IPS-20b (cell line): ENCODE measurements around the gene SPTBN1.

Source experiments
- H3K27ac ChIP-seq: one replicate; pipeline ENCODE4 v1.5.1; 2013; ENCODE audit warnings: low read length
- H3K27me3 ChIP-seq: 2 replicates; pipeline ENCODE4 v1.6.1; 2013; ENCODE audit warnings: mild to moderate bottlenecking, low read length, inconsistent platforms; ENCODE audit not compliant: insufficient read depth
- H3K36me3 ChIP-seq: 2 replicates; pipeline ENCODE4 v1.6.1; 2013; ENCODE audit warnings: low read depth, mild to moderate bottlenecking, inconsistent platforms, low read length, moderate library complexity; ENCODE audit not compliant: insufficient read depth
- H3K4me1 ChIP-seq: 2 replicates; pipeline ENCODE4 v1.6.1; 2013; ENCODE audit warnings: mild to moderate bottlenecking, control low read depth, inconsistent platforms, low read length, moderate library complexity; ENCODE audit not compliant: insufficient read depth
- H3K4me3 ChIP-seq: 2 replicates; pipeline ENCODE4 v1.5.1; 2013; ENCODE audit warnings: mild to moderate bottlenecking, low read length, inconsistent platforms
- H3K9ac ChIP-seq: 2 replicates; pipeline ENCODE4 v1.6.1; 2013; ENCODE audit warnings: low read depth, mild to moderate bottlenecking, inconsistent platforms, low read length, moderate library complexity
- H3K9me3 ChIP-seq: 2 replicates; pipeline ENCODE4 v1.6.1; 2013; ENCODE audit warnings: mild to moderate bottlenecking, low read depth, low read length, inconsistent platforms; ENCODE audit not compliant: insufficient read depth

The SPTBN1 gene

DNA sequence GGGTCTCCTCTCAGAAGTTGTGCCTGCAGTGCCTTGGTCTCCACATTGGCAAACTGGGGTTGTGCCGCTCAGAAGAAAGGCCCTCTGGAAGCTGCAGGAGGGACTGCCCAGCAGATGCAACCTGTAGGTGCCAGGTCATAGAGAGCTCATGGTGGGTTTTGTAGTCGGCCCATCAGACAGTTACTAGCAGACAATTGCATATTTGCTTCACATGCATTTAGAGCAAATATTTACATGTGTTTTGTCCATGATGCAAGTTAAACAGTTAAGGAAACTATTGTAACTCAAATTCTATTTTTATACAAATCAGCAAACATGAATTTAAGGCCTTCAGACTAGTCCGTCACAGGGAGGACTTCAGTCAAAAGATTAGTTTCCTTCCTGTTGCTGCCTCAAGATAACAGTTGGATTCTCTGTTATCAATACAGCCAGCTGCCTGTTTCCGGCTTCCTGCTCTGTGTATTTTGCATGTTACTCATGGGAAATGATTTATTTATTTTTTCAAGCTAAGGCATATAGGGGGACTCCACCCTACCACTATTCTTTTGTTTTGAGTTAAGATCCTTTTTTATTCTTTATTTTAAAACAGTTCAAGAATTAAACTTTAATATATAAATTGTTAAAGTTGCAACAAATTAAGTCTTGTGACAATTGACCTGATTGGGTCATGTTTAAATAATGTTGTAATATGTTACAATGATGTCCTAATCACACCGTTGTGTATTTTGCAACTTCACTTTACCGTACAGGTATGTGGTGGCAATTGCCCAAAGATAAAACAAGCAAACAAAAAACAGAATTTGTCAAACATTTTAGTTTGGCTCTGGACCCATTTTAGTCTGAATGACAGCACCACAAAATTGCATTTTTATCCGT is 133.5 kb downstream of the SPTBN1 start:
- Histone ChIP-seq H3K9ac (no peak overlapping the region), H3K27me3 (no peaks in the 10 kb centered on the region), H3K4me1 (peaks cover 18% of the 10 kb centered on the region), H3K4me3 (no peak overlapping the region), H3K9me3 (no peaks in the 10 kb centered on the region), H3K27ac (no peak overlapping the region), H3K36me3 (0 out of 2 replicates have a peak, but pooled peaks cover 6% of the 10 kb centered on the region)

DNA sequence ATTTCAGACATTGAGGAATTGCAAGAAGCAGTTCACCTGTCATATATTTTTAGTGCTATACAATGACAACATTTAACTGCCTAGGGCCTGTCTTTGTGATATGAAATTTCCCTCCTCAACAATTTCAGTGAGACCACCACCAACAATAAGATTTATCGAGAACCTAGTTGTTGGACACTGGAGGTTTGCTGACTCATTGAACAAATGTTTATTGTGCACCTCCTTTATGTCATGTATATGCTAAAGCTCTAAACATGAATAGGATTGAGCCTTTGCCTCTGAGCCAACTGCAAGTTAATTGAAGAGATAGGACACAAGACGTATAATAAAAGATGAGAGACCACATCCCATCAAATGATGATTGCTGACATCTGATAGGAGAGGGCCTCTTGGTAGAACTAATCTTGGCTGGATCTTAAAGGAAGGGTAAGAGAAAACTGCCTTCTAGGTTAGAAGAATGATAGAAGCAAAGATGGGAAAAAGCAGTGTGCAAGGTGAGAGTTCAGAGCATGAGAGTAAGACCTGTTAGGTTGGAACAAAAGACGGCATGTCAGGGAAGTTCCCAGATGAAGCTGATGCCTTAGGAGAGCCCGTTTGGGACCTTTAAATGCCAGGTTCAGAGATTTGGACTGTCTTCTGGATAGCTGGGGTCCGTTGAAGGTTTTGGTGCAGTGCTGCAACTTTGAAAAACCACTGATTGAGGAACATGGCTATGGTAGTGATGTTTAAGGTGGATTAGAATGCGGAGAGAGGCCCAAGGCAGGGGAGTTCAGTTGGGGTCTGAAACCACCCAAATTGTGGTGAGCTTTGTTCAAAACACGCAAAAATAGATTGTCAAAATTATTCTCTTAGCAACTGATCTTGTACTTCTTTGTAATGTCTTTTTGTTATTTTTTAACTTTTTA is 134.3 kb downstream of the SPTBN1 start:
- Histone ChIP-seq H3K27me3 (no peaks in the 10 kb centered on the region), H3K4me1 (peaks cover 18% of the 10 kb centered on the region), H3K4me3 (no peak overlapping the region), H3K27ac (no peak overlapping the region), H3K36me3 (0 out of 2 replicates have a peak, but pooled peaks cover 6% of the 10 kb centered on the region), H3K9ac (no peak overlapping the region), H3K9me3 (no peaks in the 10 kb centered on the region)

DNA sequence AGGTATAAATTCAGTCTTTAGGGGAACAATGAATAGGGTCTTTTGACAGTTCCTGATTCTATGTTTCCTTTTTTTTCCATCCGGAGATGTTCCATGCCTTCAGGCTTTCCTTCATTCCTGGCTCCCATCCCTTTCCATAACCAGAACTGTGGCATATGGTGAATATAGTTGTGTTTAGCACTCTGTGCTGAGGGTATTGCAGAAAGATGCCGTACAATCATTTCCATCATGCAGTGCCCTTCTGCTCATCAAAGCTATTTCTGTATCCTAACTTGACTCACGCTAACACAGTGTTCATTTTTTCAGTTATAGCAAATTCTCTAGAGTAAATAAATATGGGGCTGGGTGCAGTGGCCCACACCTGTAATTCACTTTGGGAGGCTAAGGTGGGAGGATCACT is 135.4 kb downstream of the SPTBN1 start:
- Histone ChIP-seq H3K9me3 (no peaks in the 10 kb centered on the region), H3K4me1 (peaks cover 18% of the 10 kb centered on the region), H3K9ac (no peak overlapping the region), H3K27ac (no peak overlapping the region), H3K4me3 (no peak overlapping the region), H3K36me3 (0 out of 2 replicates have a peak, but pooled peaks cover 6% of the 10 kb centered on the region), H3K27me3 (no peaks in the 10 kb centered on the region)

DNA sequence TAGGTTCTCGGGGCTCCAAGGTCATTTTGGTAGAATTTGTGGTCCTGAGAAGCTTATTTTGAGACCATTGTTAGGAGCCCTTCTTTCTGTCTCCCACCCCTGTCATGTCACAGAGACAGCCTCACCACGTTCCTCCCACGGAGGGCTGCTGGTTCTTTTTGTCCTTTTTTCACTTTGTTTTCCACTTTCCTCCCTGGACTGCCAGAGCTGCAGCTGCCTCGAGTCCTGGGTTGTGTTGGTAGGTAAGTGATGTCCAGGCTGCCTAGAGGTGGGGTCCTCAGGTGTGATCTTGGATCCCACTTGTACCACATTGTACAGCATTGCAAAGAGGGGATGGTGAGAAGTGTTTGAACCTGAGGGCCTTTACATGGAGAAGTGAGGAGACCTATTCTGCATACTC is 137.1 kb downstream of the SPTBN1 start:
- Histone ChIP-seq H3K27ac (no peak overlapping the region), H3K4me3 (no peak overlapping the region), H3K9me3 (no peaks in the 10 kb centered on the region), H3K27me3 (no peaks in the 10 kb centered on the region), H3K36me3 (peaks cover 8% of the 10 kb centered on the region; the same call in 1 of the 2 replicates), H3K9ac (no peak overlapping the region), H3K4me1 (peaks cover 17% of the 10 kb centered on the region)

DNA sequence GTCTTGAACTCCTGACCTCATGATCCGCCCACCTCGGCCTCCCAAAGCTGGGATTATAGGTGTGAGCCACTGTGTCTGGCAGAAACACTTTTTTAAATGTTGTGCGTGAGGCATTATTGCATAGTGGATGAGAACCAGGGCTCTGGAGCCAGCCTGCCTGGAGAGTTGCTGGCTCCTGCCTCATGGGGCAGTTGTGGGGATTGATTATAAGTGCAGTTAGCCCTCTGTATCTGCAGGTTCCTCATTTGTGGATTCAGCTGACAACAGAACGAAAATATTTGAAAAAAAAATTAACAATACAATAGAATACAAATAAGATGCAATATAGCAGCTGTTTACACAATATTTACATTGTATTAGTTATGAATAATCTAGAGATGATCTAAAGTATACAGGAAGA is 137.9 kb downstream of the SPTBN1 start:
- peaks cover 13% of the 10 kb centered on the region for H3K4me1 ChIP-seq
- H3K9ac ChIP-seq = no peak overlapping the region

DNA sequence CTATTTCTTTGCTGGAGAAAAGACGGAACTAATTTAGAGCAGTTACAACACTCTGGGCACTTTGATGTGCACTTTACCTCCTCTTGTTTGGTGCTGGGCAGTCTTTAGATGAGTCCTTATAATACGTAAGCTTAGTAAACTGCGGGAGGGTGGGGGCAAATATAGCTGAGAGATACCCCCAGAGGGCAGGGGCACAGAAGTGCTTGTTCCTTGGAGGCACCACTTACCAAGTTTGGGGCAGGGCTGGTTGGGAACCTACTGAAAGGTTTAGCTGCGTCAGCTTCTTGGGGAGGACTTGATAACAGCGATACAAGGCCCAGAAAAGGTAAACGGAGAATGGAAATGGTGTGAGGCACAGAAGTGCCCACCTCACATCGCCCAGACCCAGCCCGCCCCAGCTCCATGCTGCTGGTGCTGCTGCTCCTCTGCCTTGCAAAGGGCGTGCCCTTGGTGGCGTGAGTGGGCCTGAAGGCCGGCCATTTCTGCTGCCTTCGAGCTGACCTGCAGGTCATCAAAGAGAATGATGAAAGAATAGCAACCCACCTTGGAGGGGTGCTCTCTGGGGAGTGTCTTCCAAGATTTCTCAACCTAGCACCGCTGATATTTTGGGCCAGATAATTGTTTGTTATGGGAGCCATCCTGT is 139.2 kb downstream of the SPTBN1 start:
- H3K9ac ChIP-seq = no peak overlapping the region
- H3K4me1 ChIP-seq = peaks cover 3% of the 10 kb centered on the region; the same call in 1 of the 2 replicates
- H3K27me3 ChIP-seq = no peaks in the 10 kb centered on the region
- no peaks in the 10 kb centered on the region for H3K9me3 ChIP-seq
- H3K4me3 ChIP-seq = no peak overlapping the region
- H3K36me3 ChIP-seq = peaks cover 27% of the 10 kb centered on the region
- H3K27ac ChIP-seq = no peak overlapping the region

More for the DNA sequence above, 137.9 kb downstream of the SPTBN1 start:
- Histone ChIP-seq H3K27me3 (no peaks in the 10 kb centered on the region), H3K4me3 (no peak overlapping the region), H3K9me3 (no peaks in the 10 kb centered on the region), H3K36me3 (peaks cover 15% of the 10 kb centered on the region), H3K27ac (no peak overlapping the region)

DNA sequence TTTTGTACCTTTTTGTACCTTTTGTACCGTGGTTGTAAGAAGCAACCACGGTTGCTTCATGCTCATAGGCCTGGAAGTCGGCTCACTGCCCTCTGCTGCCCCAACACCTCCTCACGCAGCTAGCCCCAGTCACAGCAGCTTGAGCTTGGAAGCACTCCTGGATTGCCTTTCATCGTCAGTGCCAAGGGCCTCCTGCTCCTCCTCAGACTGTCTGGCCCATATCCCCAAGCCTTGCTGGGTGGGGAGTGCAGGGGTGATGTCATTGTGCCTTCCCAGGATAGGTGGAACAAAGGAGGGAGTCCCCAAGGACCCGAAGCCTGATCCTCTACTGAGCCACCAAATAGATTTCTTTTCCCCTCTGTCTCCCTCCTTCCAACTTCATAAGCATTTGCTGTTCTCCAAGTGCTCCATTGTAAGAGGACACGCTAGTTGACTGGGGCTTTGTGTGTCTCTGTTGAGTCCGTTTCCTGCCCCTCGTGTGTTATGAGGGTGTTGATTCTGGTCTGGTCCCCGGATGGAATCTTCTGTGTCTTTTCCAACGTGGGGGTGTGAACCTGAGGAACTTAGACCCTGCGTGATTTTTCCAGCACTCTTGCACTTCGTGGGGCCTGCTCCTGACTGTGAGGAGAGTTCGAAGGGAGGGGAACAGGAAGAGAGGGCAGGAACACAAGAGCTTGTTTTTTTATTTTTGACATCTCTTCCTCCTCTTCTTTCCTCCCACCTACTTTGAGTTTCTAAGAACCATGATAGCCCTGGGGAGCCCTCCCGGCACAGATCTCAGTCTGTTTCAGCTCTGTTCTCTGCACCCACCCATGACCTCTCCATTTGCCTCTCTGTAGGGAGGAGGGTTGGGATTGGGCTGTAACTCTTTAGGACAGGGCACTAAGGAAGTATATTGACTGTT is 140.1 kb downstream of the SPTBN1 start:
- Histone ChIP-seq H3K36me3 (peaks cover 36% of the 10 kb centered on the region), H3K9ac (no peak overlapping the region), H3K27ac (no peak overlapping the region)

DNA sequence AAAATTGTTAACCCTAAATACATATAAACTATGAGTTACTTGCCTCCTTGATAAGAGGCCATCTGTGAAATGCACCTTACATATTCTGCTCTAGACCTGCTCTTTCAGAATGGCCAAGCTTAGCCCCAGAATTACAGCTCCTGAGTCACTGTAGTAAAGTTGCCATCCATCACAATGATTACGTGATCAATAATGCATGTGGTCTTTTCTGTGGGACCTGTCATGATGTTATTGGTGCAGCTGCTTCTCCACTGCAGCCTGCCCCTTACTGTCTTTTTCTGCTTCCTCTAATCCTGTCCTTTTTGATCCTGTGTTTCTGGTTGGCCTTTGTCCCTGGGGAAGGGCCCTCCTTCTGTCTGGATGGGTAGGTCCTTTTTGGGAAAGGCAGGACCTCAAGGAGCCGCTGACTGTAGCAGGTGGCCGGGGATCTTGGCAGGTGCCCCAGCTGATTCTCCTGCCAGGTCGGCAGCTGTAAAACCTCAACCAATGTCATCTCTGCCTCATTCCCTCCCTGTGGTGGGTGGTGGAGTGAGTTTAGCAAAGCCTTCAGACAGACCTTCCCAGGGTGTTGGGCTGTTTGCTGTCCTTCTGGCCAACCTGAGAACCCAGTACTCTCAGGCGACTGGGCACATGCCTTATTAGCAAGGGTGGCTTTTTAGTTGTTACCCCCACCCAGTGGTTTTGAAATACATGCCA is 141.2 kb downstream of the SPTBN1 start:
- Histone ChIP-seq H3K36me3 (peaks cover 40% of the 10 kb centered on the region), H3K9me3 (no peaks in the 10 kb centered on the region), H3K27ac (no peak overlapping the region), H3K27me3 (no peaks in the 10 kb centered on the region), H3K9ac (no peak overlapping the region), H3K4me3 (no peak overlapping the region), H3K4me1 (no peaks in the 10 kb centered on the region)

More for the DNA sequence above, 140.1 kb downstream of the SPTBN1 start:
- H3K4me3 ChIP-seq = no peak overlapping the region
- H3K27me3 ChIP-seq = no peaks in the 10 kb centered on the region
- no peaks in the 10 kb centered on the region for H3K9me3 ChIP-seq
- H3K4me1 ChIP-seq = no peaks in the 10 kb centered on the region

DNA sequence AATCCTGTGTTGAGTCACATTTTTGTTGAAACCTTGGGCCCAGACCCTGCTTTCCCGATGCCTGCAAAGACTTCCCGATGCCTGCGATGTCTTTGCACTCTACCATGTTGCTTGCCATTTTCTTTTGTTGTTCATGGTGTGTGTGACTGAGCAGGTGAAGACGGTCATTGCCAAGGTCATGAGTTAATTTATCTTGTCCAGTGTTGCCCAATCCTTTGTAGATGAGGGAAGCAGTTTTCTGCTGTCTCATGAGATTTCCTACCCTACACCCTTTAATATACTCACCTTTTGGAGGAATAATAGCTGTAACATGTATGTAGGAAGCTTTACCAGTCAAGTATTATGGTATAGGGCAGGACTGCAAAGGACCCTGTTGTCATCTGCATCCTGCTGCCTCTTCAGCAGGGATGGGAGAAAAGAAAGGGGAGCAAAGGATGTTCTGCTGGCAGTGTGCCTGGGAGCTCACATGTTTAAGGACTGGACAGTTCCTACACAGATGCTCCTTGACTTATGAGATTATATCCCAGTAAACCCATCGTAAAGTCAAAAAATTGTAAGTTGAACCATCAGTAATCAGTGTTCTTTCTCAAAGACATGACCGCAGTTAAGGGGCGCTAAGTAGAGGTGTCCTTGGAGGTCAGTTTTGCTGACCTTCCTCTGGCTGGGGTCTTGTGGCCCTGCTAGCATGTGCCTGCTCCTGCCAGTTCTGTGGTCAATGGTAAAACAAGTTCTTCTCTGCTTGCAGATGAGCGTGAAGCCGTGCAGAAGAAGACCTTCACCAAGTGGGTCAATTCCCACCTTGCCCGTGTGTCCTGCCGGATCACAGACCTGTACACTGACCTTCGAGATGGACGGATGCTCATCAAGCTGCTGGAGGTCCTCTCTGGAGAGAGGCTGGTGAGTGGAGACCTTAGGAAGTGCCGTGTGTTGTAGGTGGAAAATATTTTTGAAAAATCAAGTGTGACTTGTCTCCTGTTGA is 142.5 kb downstream of the SPTBN1 start:
- Histone ChIP-seq H3K9ac (no peak overlapping the region), H3K27ac (no peak overlapping the region), H3K4me3 (no peak overlapping the region), H3K9me3 (no peaks in the 10 kb centered on the region), H3K4me1 (peaks cover 2% of the 10 kb centered on the region; the same call in 1 of the 2 replicates), H3K36me3 (peaks cover 34% of the 10 kb centered on the region), H3K27me3 (no peaks in the 10 kb centered on the region)
